Stimulated activated CD8-positive, alpha-beta memory T cell treated with anti-CD3 and anti-CD28 coated beads, Interleukin-15, amount 100 ng/mL, for 48 hours (primary cell): ENCODE data around the gene TCAIM.

Source experiments
- DNase-seq, 2 donors: peaks; one replicate each; pipeline ENCODE4 v3.0.0-alpha.2; 2020; ENCODE audit warnings: low read depth in 2 of 2

Gene TCAIM, protein sequence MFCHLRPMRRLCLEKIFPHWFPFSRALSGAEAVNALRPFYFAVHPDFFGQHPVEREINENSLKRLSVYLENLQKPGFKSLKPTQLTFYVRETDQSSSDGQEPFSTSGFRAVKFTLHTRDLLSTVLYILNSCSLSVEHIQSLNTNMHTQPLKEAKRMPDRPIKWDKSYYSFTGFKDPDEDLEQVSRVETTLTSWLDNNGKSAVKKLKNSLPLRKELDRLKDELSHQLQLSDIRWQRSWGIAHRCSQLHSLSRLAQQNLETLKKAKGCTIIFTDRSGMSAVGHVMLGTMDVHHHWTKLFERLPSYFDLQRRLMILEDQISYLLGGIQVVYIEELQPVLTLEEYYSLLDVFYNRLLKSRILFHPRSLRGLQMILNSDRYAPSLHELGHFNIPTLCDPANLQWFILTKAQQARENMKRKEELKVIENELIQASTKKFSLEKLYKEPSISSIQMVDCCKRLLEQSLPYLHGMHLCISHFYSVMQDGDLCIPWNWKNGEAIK

DNA sequence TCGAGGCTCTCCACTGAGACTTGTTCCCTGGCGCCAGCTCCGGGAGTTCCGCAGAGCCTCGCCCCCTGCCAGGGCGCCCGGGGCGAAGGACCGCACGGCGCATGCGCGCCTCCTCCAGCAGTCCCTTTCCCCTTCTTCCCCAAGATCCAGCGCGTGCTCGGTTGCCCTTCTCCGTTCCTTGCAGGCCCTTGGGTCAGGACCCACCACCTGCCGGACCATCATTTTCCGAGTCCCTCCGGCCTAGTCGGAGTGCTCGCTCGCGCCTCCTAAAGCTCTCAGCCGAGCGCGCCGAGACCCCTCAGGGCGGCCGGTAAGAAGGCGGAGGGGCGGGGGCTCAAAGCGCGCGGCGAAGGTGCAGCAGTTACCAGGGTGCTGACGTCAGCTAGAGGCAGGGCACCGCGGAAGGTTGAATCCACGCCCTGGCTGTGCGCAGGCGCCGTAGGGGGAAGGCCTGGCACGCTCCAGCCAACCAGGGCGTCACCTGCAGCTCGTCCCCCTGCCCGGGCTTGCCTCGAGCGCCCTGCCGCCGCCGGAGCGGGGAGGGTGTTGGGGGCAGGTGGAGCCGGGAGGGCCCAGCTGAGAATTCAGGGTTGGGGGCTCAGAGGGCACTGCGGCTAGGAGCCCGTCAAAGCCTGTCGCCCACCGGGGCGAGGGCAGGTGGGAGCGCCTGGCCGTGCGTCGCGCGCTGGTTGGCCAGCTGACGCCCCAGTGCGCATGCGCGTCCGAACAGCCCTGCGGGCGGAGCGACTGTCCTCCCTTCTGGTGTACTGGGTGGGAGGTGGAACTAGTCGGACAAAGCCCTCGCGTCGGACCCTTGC, at the start of gene TCAIM:
TCAIM (plus strand) TSS at position 757 of the 818 bp plus-strand sequence. CDS start 16,017 bp downstream, outside the sequence.
- DNase-seq: peak; percentile 98 to 99

DNA sequence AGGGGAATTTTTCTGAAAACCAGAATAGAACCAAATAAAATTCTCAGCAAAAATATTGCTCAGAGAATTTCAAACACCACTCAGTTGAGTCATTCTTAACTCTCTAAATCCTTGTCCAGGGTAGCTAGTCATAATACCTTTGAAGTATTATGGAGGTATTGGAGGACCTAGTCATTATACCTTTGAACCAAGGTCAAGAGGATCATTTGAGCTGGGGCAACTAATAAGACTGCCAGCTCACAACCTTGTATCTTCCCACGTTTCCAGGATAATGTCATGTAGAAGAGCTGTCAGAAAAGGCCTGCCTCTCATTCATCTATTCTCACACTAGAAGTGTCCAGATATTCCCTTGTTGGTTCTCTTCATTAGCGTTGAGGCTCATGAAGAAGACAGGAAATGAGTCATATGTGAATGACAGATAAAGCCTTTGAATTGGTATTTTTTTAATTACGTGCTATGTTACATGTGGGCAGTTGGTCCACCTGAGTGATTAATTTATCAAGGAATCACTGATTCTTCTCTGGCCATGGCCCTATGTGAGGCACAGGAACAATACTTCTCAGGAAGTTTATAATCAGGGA, 48.6 kb upstream of the TCAIM start:
- no peak for DNase-seq

DNA sequence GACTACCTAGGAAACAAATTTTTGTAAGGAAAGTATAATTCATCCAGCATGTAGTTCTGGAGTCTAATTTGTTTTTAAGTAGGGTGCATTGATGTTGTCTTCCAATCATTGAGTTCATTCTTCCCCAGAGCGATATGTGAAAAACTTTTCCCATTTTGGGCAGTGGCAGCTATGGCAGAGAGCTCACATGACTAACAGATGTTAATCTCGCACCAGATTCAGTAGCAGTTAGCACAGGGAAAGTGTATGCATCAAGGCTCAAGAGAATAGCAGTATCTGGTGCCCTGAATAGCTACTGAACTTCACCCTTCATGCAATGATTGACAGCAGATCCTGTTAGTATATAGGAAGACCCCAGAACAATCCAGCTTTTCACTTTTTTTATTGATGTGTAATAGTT, 46.3 kb upstream of the TCAIM start:
- DNase-seq: no peak

DNA sequence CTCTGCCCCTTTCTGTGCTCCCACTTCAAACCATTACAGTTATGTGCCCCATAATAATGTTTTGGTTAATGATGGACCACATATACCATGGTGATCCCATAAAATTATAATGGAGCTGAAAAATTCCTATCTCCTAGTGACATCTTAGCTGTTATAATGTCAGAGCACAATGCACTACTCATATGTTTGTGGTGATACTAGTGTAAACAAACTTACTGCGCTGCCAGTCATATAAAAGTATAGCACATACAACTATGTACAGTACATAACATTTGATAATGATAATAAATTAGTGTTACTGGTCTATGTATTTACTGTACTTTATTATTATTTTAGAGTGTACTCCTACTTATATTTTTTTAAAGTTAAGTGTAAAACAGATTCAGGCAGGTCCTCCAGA, 45.6 kb upstream of the TCAIM start:
- no peak for DNase-seq

DNA sequence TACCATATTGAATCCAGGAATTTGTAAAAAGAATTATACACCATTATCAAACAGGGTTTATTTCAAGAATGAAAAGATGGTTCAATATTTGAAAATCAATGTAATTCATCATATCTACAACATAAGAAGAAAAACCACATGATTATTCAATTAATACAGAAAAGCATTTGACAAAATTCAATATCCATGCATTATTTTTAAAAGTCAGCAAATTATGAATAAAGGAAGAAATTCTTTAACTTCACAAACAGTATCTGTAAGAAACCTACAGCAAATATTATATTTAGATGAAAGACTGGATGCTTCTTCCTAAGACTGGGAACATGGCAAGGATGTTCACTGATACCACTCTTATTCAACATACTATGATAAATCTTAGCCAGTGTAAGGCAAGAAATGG, 41.3 kb upstream of the TCAIM start:
- no peak for DNase-seq

DNA sequence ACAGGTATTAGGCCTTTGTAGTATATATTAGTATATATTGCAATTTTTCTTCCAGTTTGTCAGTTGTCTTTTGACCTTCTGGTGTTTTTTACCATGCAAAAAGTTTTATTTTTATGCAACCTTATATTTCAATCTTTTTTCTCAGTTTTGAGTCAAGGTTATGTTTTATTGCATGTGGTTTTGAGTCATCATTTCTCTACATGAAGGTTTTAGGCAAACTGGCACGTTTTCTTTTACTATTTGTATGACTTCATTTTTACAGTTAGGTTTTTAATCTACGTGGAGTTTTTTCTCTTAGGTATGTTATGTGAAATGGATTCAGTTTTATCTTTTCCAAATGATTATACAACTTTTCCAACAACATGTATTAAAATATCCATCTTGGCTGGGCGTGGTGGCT, 36.8 kb upstream of the TCAIM start:
- no peak for DNase-seq

DNA sequence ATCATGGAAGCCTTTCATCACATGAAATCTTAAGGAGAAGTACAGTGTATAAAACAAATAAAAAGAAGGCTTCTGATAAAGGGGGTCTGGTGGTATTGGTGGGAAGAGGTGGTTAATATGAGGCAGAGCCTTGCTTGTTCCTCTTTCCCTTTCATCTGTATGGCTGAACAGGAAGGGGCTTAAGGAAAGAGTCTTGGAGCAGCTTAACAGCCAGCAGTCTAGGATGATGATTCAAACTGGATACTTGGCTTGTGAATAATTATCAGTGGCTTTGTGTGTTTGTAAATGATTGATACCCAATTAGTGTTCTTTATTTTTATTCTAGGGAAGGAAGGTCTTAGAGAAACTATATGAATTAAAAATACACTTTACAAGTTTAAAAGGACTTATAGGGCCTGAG, 29.1 kb upstream of the TCAIM start:
- DNase-seq: no peak

DNA sequence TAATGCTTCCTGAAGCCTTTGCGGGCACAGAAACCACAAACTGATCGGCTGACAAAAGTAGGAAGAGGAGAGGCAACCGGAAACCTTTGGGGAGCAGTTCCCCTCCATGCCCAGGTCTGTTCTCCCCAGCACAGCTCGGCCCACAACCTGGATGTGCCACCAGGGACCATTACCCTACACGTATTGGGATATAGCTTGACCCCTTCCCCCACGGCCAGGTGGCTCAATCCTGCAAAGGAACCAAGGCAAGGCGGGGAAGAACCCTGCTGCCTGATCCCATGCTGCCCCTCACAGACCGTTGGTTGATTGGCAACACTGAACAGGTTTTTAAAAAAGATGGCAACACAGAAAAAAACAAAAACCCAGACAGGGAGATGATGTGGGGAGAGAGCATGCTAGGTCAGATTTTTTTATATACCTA, 19.7 kb upstream of the TCAIM start:
- DNase-seq: no peak

DNA sequence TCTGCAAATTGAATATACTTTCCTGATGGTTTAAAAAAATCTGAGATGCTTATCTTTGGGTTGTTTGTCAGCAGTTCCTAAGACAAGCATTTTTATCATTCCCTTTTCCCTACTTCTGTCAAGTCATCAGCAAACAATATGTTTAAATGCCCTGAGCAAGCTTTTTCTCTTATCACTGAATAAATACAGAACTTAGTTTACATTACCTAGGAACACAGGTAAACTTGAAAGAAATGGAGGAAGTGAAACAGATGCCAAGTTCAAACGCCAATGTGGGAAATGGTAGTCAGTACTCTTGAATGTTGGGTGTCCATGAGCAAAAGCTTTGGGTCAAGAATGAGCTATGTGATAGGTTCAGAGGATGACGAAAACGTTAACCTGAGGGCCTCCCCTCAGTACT, 17.2 kb upstream of the TCAIM start:
- DNase-seq: no peak

DNA sequence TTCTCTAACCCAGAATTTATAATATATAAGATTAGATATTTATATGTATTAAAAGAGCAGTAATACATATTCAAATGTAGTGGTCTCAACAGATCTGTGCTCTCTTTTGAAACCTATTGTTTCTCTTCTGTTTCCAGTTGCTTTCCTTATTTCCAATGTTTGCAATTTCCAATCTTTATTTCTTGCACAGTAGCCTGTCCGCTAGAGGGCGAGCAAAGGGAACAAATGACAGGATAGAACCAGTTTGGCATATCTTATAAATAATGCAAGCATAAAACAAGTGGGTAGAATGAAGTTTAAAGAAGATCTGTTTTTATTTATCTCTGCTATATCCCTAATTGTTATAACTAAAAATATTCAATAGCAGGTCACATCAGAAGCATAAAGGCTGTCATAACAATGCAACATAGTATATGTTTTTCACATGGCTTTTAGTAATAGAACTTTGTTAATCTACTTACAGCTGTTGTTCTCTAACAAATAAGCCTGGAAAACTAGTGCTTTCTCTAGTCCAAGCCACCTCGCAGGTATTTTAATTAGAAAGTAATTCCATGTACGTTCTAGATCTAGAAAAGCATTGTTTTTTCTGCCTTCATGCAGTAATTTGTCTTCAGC, 15.1 kb upstream of the TCAIM start:
- peak in 1 of 2 donors; percentile 10 for DNase-seq

DNA sequence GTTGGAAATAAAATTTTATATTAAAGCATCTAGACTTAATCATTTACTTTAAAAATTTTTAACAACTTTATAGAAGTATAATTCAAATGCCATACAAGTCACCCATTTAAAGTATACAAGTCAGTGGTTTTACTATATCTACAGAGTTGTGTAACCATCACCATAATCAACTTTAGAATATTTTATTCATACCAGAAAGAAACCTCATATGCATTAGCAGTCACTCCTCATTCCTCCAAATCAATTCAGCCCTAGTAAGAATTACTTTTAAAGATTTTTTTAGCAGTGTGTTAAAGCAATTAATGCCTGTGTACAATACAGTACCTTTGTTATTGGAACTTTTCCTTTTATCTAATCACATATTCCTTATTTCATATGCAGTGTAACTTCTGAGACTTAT, 14.0 kb upstream of the TCAIM start:
- no peak for DNase-seq

DNA sequence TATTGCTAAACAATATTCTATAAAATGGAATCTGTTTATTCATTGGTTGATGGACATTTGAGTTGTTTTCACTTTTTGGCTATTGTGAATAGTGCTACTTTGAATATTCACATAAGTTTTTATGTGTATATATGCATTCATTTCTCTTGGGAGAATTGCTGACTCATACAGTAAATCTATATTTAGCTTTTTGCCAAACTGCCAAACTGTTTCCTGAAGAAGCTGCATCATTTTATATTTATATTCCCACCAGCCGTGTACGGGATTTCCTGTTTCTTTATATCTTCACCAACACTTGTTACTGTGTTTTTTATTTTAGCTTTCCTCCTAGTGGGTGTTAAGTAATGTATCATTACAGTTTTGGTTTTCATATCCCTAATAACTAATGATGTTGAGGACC, 12.5 kb upstream of the TCAIM start:
- DNase-seq: no peak

DNA sequence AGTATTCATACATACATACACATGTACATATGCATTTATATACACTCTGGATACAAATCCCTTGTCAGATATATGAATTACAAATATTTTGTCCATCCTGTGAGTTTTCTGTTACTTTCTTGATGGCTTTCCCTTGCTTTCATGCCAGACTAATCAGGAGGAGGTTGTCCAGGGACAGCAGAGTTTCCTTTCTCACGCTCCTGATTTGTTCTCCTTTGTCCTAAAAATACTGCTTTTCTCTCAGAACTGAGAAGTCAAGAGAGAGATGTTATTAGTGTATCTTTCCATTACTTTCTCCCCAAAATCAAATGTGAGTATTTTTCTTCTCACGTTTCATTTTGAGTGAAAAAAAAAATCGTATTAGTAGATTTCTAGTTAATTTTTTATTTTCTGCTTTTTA, 12.1 kb upstream of the TCAIM start:
- DNase-seq: no peak

DNA sequence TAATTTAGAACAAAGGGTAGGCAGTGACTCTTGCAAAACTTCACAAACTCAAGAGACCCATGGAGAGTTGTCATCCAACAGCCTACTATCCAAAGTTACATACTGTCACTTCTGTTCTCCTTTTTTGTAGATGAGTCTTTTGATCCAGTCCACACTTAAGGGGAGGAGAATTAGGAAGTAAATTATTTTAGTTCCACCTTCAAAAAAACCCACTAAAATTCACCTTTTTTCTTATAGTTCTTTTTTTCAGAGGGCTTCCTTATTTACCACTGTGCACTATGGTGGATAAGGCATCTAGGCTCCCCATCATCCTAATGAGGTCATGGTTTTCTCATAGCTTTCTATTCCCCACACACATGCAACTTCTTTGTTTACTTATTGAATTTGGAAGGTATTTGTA, 8.6 kb upstream of the TCAIM start:
- no peak for DNase-seq

DNA sequence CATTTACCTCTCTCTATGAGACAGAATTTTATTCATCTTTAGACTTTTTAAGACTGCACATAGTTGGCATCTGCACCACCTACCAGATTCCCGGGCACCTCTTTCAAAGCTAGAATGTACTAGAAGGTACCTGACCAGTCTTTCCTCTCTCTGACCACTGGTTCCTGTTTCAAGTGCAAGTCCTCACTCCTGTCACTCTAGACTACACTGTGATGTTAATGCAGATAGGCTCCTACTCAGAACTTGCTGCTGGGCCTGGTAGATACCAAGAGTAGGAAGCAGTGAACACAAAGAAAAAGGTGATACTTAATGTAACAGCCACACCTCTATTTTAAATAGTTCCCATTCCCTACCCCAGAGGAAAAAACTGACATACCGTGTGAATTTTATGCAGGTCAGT, 8.1 kb upstream of the TCAIM start:
- no peak for DNase-seq

DNA sequence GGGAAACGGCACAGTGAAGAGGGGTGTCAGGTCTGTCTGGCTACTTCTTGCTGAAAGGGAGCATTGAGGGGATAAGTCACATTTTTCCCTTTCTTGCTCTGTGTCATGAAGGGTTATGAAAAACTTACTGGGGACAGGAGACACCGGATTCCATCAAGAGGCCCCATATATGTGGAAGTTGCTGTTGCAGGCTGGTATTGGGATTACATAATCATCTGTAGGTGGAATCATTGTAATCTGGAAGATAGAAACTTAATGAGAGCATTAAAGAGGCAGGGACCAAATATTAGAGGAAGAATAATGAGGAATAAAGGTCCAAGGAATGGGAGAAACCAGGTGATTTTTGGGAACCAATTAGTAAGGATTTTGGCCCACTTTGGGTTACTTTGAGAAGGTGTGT, 4.2 kb upstream of the TCAIM start:
- no peak for DNase-seq

DNA sequence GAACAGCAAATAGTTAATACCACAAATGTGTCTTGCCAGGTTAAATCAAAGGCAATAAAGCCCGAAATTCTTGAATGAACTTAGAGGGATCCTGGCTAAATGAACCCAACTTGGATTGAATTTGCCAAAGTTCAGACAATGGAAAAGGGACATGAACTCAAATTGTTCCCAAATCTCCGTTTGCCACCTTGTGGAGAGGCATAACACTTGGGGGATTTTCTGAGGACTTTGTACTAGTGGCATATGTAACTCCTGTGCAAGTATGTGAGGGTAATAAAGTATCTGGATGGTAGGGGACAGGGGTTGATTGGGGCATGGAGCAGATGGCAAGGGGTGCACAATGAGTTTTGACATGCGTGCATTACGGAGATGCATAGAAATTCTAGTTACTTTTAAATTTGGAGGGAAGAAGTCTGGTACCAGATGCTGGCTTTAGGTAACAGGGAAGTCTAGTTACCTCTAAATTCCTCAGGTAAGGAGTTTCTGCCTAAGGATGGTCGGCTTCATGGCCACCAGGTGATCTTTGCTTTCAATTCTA, 1.2 kb upstream of the TCAIM start:
- DNase-seq: no peak

DNA sequence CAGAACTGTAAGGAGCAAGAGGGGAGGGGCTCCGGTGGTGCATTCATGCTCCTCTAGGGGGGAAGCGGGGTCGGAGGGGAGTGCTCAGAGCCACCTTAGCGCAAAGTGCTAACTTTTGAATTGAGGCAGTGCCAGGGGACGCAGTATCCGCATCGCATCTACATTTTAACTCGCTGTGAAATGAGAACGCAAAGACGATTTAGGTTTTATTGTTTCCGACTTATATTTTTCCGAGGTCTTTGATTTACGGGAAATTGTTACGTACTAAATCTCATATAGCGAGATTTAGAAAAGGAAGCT, 212 bp downstream of the TCAIM start:
- DNase-seq: no peak

DNA sequence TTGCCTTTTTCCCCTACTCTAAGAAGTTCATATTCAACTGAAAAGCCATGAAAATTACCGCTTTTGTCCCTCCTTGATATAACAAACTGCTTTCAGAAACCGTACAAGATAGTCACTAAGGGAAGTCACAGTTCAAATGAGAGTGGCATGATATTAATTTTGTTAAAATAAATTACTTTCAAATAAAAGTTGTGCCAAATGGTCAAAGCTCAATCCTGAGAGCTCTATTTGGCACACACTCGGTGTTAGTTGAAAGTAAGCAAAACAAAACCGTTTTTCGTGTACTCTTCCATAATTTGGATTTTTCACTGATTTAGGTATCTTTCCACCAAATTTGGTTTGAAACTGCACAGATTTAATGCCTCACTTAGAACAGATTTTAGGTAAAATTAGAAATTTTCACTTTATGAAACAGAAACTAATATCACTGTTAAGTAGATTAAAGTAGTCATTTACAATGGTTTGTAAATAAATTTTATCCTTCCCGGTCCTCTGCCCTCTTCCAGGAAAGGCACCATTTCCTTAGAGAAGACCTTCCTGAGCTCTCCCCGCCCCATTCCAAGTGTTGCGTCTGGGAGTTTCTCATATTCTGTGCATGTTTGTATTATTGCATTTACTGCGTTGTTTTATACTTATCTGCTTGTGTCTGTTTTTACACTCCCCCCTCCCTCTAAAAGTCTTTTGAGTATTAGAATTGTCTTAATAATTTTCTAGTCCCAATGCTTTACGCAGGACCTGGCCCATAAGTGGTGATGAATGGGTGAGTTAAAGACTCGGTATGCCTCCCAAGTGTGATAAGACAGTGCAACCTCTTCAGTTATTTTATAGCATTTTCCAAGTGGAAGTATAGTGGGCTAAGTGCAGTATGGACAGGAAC, 853 bp downstream of the TCAIM start:
- no peak for DNase-seq

DNA sequence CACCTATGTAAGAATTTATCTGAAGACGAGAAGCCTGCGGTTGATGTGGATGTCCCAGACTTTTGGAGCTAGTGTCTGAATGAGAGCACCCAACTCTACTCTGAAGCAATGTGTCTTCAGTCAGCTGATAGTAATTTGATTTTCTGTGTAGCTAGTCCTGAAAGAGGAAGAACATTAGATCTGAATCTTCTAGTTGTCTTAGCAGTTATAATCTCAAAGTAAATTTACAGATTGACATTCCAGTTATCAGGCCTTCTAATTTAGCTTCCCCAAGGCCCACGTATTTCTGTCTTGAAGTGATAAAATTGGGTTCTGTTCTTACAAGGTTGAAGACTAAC, 1.5 kb downstream of the TCAIM start:
- DNase-seq: no peak

DNA sequence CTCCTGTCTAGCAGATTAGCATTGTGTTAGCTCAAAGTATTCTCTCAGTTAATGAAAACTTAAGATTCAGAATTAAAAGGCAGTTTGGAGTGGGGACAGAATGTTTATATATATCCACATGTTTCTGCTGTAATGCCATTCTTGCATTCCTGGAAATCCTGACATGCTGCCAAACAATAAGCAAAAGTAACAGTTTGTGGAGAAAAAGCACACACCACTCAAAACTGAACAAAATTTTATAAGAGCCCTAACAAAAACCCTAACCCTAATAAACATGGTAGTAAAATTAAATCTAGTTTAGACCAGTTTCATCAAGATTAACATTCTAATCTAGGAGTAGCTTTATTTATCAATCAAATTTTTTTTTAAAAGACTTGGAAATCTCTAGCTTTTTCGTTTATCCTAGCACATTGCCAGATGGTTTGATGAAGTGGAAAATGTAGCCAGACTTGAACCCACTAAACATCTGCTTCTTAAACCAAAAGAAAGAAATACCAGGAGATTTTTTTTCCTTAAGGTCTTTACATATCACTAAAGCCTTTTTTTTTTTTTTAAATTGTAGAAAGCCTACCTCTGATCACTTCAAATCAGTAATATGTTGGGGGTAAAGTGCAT, 3.7 kb downstream of the TCAIM start:
- no peak for DNase-seq
